ENCODE results near the gene ID1.

Gene ID1

GRCh38 chr20:31605031-31605901 is at the start of gene ID1:
TSS of gene ID1 (plus strand) at chr20:31605289. CDS start at chr20:31605388, 99 bp downstream.
- DNase-seq (ENCODE audit: low spot score): peak; percentile 92

- DNase-seq (ENCODE audit: low spot score): no peak
Measured at GRCh38 chr20:31559704-31560093, 45.4 kb upstream of the ID1 start.

GRCh38 chr20:31560094-31560745 is 44.9 kb upstream of the ID1 start:
- DNase-seq (ENCODE audit: low spot score): peak; percentile 63

GRCh38 chr20:31560746-31561598 is 44.1 kb upstream of the ID1 start:
- no peak for DNase-seq (ENCODE audit: low spot score)

- DNase-seq (ENCODE audit: low spot score): no peak
Measured at GRCh38 chr20:31562241-31562640, 42.8 kb upstream of the ID1 start.

- no peak for DNase-seq (ENCODE audit: low spot score)
Measured at GRCh38 chr20:31564284-31564683, 40.8 kb upstream of the ID1 start.

- no peak for DNase-seq (ENCODE audit: low spot score)
Measured at GRCh38 chr20:31565699-31566318, 39.3 kb upstream of the ID1 start.

- DNase-seq (ENCODE audit: low spot score): no peak
Measured at GRCh38 chr20:31566319-31566657, 38.8 kb upstream of the ID1 start.

- DNase-seq (ENCODE audit: low spot score): no peak
Measured at GRCh38 chr20:31566658-31567379, 38.3 kb upstream of the ID1 start.

GRCh38 chr20:31567380-31567720 is 37.7 kb upstream of the ID1 start:
- no peak for DNase-seq (ENCODE audit: low spot score)

GRCh38 chr20:31568041-31568731 is 36.9 kb upstream of the ID1 start:
- DNase-seq (ENCODE audit: low spot score): no peak

- DNase-seq (ENCODE audit: low spot score): no peak
Measured at GRCh38 chr20:31568773-31569162, 36.3 kb upstream of the ID1 start.

GRCh38 chr20:31569163-31570020 is 35.7 kb upstream of the ID1 start:
- DNase-seq (ENCODE audit: low spot score): peak; percentile 51

GRCh38 chr20:31570021-31570463 is 35.0 kb upstream of the ID1 start:
- no peak for DNase-seq (ENCODE audit: low spot score)

- no peak for DNase-seq (ENCODE audit: low spot score)
Measured at GRCh38 chr20:31570735-31571617, 34.1 kb upstream of the ID1 start.

GRCh38 chr20:31572042-31572700 is 32.9 kb upstream of the ID1 start:
- no peak for DNase-seq (ENCODE audit: low spot score)

GRCh38 chr20:31572701-31573554 is 32.2 kb upstream of the ID1 start:
- DNase-seq (ENCODE audit: low spot score): peak; percentile 89

Measured in germinal center (tissue), 1 donor.